ENCODE measurements around the gene METTL9.
"Not testable (repeated sequence)": the region's sequence is repeated elsewhere in the genome, so short reads cannot be mapped to it uniquely, and the experiment has no call there.

METTL9 gene

GRCh38 chr16:21570676-21571017 is 28.7 kb upstream of the METTL9 start:
- no peak overlapping the region for H2AFZ ChIP-seq (ENCODE audit: low read depth, low read length, severe bottlenecking)
- no peaks in the 10 kb centered on the region for H3F3A ChIP-seq (ENCODE audit: insufficient read depth)
- H3K79me2 ChIP-seq (ENCODE audit: insufficient read depth, low read length), result no peaks in the 10 kb centered on the region
- no peaks in the 10 kb centered on the region for H3K9me3 ChIP-seq (ENCODE audit: insufficient read depth, low read length)
- no peak overlapping the region for H3K27ac ChIP-seq (ENCODE audit: low read depth, low read length)
- H3K27me3 ChIP-seq (ENCODE audit: low read length), result no peaks in the 10 kb centered on the region
- no peaks in the 10 kb centered on the region for H4K20me1 ChIP-seq (ENCODE audit: low read depth, low read length)
- TF ChIP-seq EZH2phosphoT487 (conservative IDR thresholded peaks at IDR 0.05; ENCODE audit: low read length) (no peak), CTCF (IDR thresholded peaks at IDR 0.05; ENCODE audit: insufficient read depth, low read length, poor library complexity, severe bottlenecking) (no peak)
- H3K4me3 ChIP-seq (ENCODE audit: insufficient read depth, low read length, poor library complexity, severe bottlenecking), result no peak overlapping the region
- no peak overlapping the region for H3K4me2 ChIP-seq (ENCODE audit: low read depth, low read length, poor library complexity, severe bottlenecking)
- H3K9ac ChIP-seq (ENCODE audit: low read length), result no peak overlapping the region
- no peaks in the 10 kb centered on the region for H3K36me3 ChIP-seq (ENCODE audit: low read length)
- no peaks in the 10 kb centered on the region for H3K9me2 ChIP-seq (replicated peaks; ENCODE audit: insufficient read depth, low read length)

DNA sequence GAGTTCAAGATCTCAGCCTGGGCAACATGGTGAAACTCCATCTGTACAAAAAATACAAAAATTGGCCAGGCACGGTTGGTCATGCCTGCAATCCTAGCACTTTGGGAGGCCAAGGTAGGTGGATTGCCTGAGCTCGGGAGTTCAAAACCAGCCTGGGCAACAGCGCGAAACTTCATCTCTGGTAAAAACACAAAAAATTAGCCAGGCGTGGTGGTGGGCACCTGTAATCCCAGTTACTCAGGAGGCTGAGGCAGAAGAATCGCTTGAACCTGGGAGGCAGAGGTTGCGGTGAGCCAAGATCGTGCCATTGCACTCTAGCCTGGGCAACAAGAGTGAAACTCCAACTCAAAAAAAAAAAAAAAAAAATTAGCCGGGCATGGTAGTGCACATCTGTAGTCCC is 25.9 kb upstream of the METTL9 start:
- not testable (repeated sequence) for H3K9me3 ChIP-seq (ENCODE audit: insufficient read depth, low read length); H3K27ac ChIP-seq (ENCODE audit: low read depth, low read length); H3K4me3 ChIP-seq (ENCODE audit: insufficient read depth, low read length, poor library complexity, severe bottlenecking); H3K9ac ChIP-seq (ENCODE audit: low read length); H4K20me1 ChIP-seq (ENCODE audit: low read depth, low read length); H3K79me2 ChIP-seq (ENCODE audit: insufficient read depth, low read length); H3K4me2 ChIP-seq (ENCODE audit: low read depth, low read length, poor library complexity, severe bottlenecking); H3F3A ChIP-seq (ENCODE audit: insufficient read depth); H3K9me2 ChIP-seq (replicated peaks; ENCODE audit: insufficient read depth, low read length); H3K36me3 ChIP-seq (ENCODE audit: low read length); H2AFZ ChIP-seq (ENCODE audit: low read depth, low read length, severe bottlenecking); H3K27me3 ChIP-seq (ENCODE audit: low read length)

GRCh38 chr16:21574372-21574771 is 25.0 kb upstream of the METTL9 start:
- Histone ChIP-seq H3K27me3 (ENCODE audit: low read length) (no peaks in the 10 kb centered on the region), H3K9me2 (replicated peaks; ENCODE audit: insufficient read depth, low read length) (no peaks in the 10 kb centered on the region)
- TF ChIP-seq CTCF (IDR thresholded peaks at IDR 0.05; ENCODE audit: insufficient read depth, low read length, poor library complexity, severe bottlenecking) (no peak), EZH2phosphoT487 (conservative IDR thresholded peaks at IDR 0.05; ENCODE audit: low read length) (no peak)

GRCh38 chr16:21576323-21576722 is 23.1 kb upstream of the METTL9 start:
- H3K79me2 ChIP-seq (ENCODE audit: insufficient read depth, low read length); H2AFZ ChIP-seq (ENCODE audit: low read depth, low read length, severe bottlenecking): not testable (repeated sequence)

More at GRCh38 chr16:21574372-21574771, 25.0 kb upstream of the METTL9 start:
- no peak overlapping the region for H3K9ac ChIP-seq (ENCODE audit: low read length)
- H3K79me2 ChIP-seq (ENCODE audit: insufficient read depth, low read length), result no peaks in the 10 kb centered on the region
- no peak overlapping the region for H3K4me2 ChIP-seq (ENCODE audit: low read depth, low read length, poor library complexity, severe bottlenecking)
- no peaks in the 10 kb centered on the region for H4K20me1 ChIP-seq (ENCODE audit: low read depth, low read length)
- H3K27ac ChIP-seq (ENCODE audit: low read depth, low read length), result no peak overlapping the region
- no peaks in the 10 kb centered on the region for H3K9me3 ChIP-seq (ENCODE audit: insufficient read depth, low read length)
- no peak overlapping the region for H2AFZ ChIP-seq (ENCODE audit: low read depth, low read length, severe bottlenecking)
- H3K4me3 ChIP-seq (ENCODE audit: insufficient read depth, low read length, poor library complexity, severe bottlenecking), result no peak overlapping the region
- H3F3A ChIP-seq (ENCODE audit: insufficient read depth), result no peaks in the 10 kb centered on the region
- no peaks in the 10 kb centered on the region for H3K36me3 ChIP-seq (ENCODE audit: low read length)

DNA sequence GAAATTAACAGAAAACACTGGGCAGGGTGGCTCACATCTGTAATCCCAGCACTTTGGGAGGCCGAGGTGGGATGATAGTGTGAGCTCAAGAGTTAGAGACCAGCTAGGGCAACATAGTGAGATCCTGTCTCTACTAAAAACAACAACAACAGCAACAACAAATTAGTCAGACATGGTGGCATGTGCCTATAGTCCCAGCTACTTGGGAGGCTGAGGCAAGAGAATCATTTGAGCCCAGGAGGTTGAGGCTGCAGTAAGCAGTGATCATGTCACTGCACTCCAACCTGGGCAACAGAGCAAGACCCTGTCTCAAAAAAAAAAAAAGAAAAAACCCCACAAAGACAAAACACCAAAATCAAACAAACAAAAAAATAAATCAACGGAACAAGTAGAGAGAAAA is 21.9 kb upstream of the METTL9 start:
- not testable (repeated sequence) for H3K27ac ChIP-seq (ENCODE audit: low read depth, low read length); H3K36me3 ChIP-seq (ENCODE audit: low read length); H3K4me2 ChIP-seq (ENCODE audit: low read depth, low read length, poor library complexity, severe bottlenecking); H3K9ac ChIP-seq (ENCODE audit: low read length); H2AFZ ChIP-seq (ENCODE audit: low read depth, low read length, severe bottlenecking); H3K79me2 ChIP-seq (ENCODE audit: insufficient read depth, low read length); H4K20me1 ChIP-seq (ENCODE audit: low read depth, low read length); H3K4me3 ChIP-seq (ENCODE audit: insufficient read depth, low read length, poor library complexity, severe bottlenecking); H3K9me2 ChIP-seq (replicated peaks; ENCODE audit: insufficient read depth, low read length); H3K27me3 ChIP-seq (ENCODE audit: low read length); H3K9me3 ChIP-seq (ENCODE audit: insufficient read depth, low read length); H3F3A ChIP-seq (ENCODE audit: insufficient read depth)

More at GRCh38 chr16:21576323-21576722, 23.1 kb upstream of the METTL9 start:
- H3K9ac ChIP-seq (ENCODE audit: low read length); H3K9me2 ChIP-seq (replicated peaks; ENCODE audit: insufficient read depth, low read length); H3K27me3 ChIP-seq (ENCODE audit: low read length); H3K9me3 ChIP-seq (ENCODE audit: insufficient read depth, low read length); H3K27ac ChIP-seq (ENCODE audit: low read depth, low read length); H3F3A ChIP-seq (ENCODE audit: insufficient read depth); H3K4me3 ChIP-seq (ENCODE audit: insufficient read depth, low read length, poor library complexity, severe bottlenecking); H4K20me1 ChIP-seq (ENCODE audit: low read depth, low read length); H3K36me3 ChIP-seq (ENCODE audit: low read length); H3K4me2 ChIP-seq (ENCODE audit: low read depth, low read length, poor library complexity, severe bottlenecking): not testable (repeated sequence)

- not testable (repeated sequence) for H3K9ac ChIP-seq (ENCODE audit: low read length); H3K36me3 ChIP-seq (ENCODE audit: low read length); H3K4me2 ChIP-seq (ENCODE audit: low read depth, low read length, poor library complexity, severe bottlenecking); H3K27me3 ChIP-seq (ENCODE audit: low read length); H3K79me2 ChIP-seq (ENCODE audit: insufficient read depth, low read length); H2AFZ ChIP-seq (ENCODE audit: low read depth, low read length, severe bottlenecking); H3F3A ChIP-seq (ENCODE audit: insufficient read depth); H3K9me2 ChIP-seq (replicated peaks; ENCODE audit: insufficient read depth, low read length); H3K27ac ChIP-seq (ENCODE audit: low read depth, low read length); H3K9me3 ChIP-seq (ENCODE audit: insufficient read depth, low read length); H4K20me1 ChIP-seq (ENCODE audit: low read depth, low read length); H3K4me3 ChIP-seq (ENCODE audit: insufficient read depth, low read length, poor library complexity, severe bottlenecking)
Observed at GRCh38 chr16:21578311-21578710, 21.1 kb upstream of the METTL9 start.

DNA sequence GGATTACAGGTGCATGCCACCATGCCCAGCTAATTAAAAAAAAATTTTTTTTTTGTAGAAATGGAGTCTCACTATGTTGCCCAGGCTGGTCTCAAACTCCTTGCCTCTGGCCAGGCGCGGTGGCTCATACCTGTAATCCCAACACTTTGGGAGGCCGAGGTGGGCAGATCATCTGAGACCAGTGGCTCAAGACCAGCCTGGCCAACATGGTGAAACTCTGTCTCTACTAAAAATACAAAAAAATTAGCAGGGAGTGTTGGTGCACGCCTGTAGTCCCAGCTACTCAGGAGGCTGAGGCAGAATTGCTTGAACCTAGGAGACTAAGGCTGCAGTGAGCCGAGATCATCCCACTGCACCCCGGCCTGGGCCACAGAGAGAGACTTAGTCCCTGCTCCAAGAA is 19.2 kb upstream of the METTL9 start:
- H3K4me2 ChIP-seq (ENCODE audit: low read depth, low read length, poor library complexity, severe bottlenecking); H3K36me3 ChIP-seq (ENCODE audit: low read length); H3K9me2 ChIP-seq (replicated peaks; ENCODE audit: insufficient read depth, low read length); H3K9me3 ChIP-seq (ENCODE audit: insufficient read depth, low read length); H4K20me1 ChIP-seq (ENCODE audit: low read depth, low read length); H3K79me2 ChIP-seq (ENCODE audit: insufficient read depth, low read length); H3K27ac ChIP-seq (ENCODE audit: low read depth, low read length); H3K27me3 ChIP-seq (ENCODE audit: low read length); H3F3A ChIP-seq (ENCODE audit: insufficient read depth); H3K9ac ChIP-seq (ENCODE audit: low read length); H2AFZ ChIP-seq (ENCODE audit: low read depth, low read length, severe bottlenecking); H3K4me3 ChIP-seq (ENCODE audit: insufficient read depth, low read length, poor library complexity, severe bottlenecking): not testable (repeated sequence)
